Mesothelial cell of epicardium (in vitro differentiated cells): Measurements from ENCODE around the gene DERL3. TPM values are rescaled to one million over a fixed set of nuclear protein-coding genes. Genes with fewer than 3 reads are reported as not detected.

Source experiments
- DNase-seq, 2 experiments: peaks; one replicate each; pipeline ENCODE4 v3.0.0; 2021; ENCODE audit warnings: low spot score in 2 of 2; ENCODE audit not compliant: unreplicated experiment in 2 of 2
- H3K27ac Mint-ChIP-seq: 2 replicates; pipeline ENCODE4 v1.8.0; 2021; ENCODE audit warnings: mixed read lengths
- H3K27me3 Mint-ChIP-seq: 2 replicates; pipeline ENCODE4 v1.8.0; 2021; ENCODE audit warnings: low read depth, mixed read lengths
- H3K36me3 Mint-ChIP-seq: 2 replicates; pipeline ENCODE4 v1.8.0; 2021; ENCODE audit warnings: mixed read lengths
- H3K4me1 Mint-ChIP-seq: 2 replicates; pipeline ENCODE4 v1.8.0; 2021; ENCODE audit warnings: mixed read lengths
- H3K4me3 Mint-ChIP-seq: 2 replicates; pipeline ENCODE4 v1.8.0; 2021; ENCODE audit warnings: mild to moderate bottlenecking, moderate library complexity, mixed read lengths
- H3K9me3 Mint-ChIP-seq: 2 replicates; pipeline ENCODE4 v1.8.0; 2021; ENCODE audit warnings: mixed read lengths
- total RNA-seq: library from RNA; stranded (reverse); gene quantifications from 3 replicates; pipeline ENCODE4 v1.2.1, GENCODE V29; 2021
- TF ChIP-seq, protein P1 (sequence below): fragments of 200-600 bp; sonication (generic); IDR thresholded peaks from one replicate; pipeline ENCODE4 v1.5.0; 2021; ENCODE audit warnings: antibody characterized with exemption; ENCODE audit not compliant: unreplicated experiment

The DERL3 gene
- total RNA-seq, 1 donor from 2014 or later = 25.8 TPM

DNA sequence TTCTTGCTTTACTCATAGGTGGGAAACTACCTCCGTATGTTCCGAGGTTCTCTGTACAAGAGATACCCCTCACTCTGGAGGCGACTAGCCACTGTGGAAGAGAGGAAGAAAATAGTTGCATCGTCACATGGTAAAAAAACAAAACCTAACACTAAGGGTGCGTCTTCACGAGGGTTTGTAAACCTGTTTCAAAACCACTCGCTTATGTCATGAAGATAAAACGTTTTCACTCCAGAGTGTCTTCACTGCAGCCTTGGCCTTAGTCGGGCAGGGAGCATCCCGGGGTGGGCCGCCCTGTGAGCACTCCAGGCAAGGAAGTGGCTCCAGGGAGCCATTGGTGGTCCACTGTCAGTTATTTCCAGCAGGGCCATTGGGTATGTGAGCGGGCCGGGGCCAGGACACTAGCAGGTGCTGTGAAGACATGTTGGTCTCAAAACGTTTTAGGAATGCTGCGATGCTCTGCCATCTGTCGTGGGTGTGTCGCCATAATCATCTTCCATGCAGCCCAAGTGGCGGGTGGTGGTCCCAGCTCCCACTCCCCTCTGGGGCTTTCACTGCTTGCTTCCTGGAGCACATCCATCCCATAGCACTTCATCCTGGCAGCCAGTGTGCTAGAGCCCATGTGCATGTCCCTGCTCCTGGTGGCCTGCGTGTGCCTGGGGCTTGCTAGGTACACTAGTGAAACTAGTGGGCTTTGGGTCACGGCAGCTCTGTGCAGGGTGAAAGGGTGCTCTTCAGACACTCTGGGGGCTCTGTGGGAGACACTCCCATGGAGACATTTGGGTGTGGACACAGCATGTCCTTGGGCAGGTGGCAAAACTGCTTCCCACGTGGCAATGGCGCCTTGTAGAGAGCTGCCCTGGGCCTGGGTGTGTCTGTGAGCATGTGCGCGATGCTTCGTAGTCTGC is 46.8 kb downstream of the DERL3 start:
- Mint-ChIP-seq H3K4me1 (peaks cover 46% of the 10 kb centered on the region), H3K9me3 (no peaks in the 10 kb centered on the region), H3K27me3 (no peaks in the 10 kb centered on the region), H3K36me3 (peaks cover 21% of the 10 kb centered on the region), H3K4me3 (peak overlapping the region; percentile 6), H3K27ac (peak overlapping the region; percentile 87)
- no peak for DNase-seq
- TF ChIP-seq, protein P1, sequence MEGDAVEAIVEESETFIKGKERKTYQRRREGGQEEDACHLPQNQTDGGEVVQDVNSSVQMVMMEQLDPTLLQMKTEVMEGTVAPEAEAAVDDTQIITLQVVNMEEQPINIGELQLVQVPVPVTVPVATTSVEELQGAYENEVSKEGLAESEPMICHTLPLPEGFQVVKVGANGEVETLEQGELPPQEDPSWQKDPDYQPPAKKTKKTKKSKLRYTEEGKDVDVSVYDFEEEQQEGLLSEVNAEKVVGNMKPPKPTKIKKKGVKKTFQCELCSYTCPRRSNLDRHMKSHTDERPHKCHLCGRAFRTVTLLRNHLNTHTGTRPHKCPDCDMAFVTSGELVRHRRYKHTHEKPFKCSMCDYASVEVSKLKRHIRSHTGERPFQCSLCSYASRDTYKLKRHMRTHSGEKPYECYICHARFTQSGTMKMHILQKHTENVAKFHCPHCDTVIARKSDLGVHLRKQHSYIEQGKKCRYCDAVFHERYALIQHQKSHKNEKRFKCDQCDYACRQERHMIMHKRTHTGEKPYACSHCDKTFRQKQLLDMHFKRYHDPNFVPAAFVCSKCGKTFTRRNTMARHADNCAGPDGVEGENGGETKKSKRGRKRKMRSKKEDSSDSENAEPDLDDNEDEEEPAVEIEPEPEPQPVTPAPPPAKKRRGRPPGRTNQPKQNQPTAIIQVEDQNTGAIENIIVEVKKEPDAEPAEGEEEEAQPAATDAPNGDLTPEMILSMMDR = no peak

- TF ChIP-seq, protein P1 = no peak
- peak; percentile 53 to 68 for DNase-seq
- Mint-ChIP-seq H3K4me3 (peak overlapping the region; percentile 6), H3K27ac (peak overlapping the region; percentile 87), H3K9me3 (no peaks in the 10 kb centered on the region), H3K36me3 (peaks cover 14% of the 10 kb centered on the region), H3K4me1 (peaks cover 47% of the 10 kb centered on the region), H3K27me3 (no peaks in the 10 kb centered on the region)
These were observed 47.7 kb downstream of the DERL3 start for GRCh38 chr22:23790819-23791737.

- no peak for DNase-seq
- no peaks in the 10 kb centered on the region for H3K9me3 Mint-ChIP-seq
These were observed 49.2 kb downstream of the DERL3 start for GRCh38 chr22:23789638-23790037.

DNA sequence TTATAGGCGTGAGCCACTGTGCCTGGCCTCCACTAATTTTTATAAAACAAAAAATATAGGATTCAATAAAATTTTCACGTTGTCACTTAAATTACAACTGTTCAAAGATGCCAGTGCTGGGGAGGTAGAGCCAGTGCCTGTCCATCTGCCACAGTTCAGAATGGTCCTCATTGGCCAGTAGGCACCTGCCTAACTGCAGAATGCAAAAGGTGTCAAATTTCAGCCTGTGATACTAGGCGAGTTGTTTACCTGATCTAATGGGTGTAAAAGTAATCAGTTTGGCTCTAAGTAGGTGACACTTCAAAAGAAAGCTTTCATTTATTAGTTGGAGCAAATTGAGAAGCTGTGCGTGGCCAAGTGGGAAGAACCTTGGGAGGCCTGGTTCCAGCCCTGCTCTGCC is 49.7 kb downstream of the DERL3 start:
- TF ChIP-seq, protein P1 = no peak
- H3K27me3 Mint-ChIP-seq = no peaks in the 10 kb centered on the region
- H3K4me3 Mint-ChIP-seq = peak overlapping the region; percentile 80
- H3K36me3 Mint-ChIP-seq = peaks cover 8% of the 10 kb centered on the region
- peaks cover 48% of the 10 kb centered on the region for H3K4me1 Mint-ChIP-seq
- peak overlapping the region; percentile 85 for H3K27ac Mint-ChIP-seq
- H3K9me3 Mint-ChIP-seq = no peaks in the 10 kb centered on the region
- no peak for DNase-seq

More at GRCh38 chr22:23789638-23790037, 49.2 kb downstream of the DERL3 start:
- H3K4me1 Mint-ChIP-seq = peaks cover 48% of the 10 kb centered on the region
- TF ChIP-seq, protein P1 = no peak
- H3K27ac Mint-ChIP-seq = peak overlapping the region; percentile 85
- peak overlapping the region; percentile 33 for H3K4me3 Mint-ChIP-seq
- no peaks in the 10 kb centered on the region for H3K27me3 Mint-ChIP-seq
- peaks cover 8% of the 10 kb centered on the region for H3K36me3 Mint-ChIP-seq

- H3K9me3 Mint-ChIP-seq = no peaks in the 10 kb centered on the region
- H3K4me3 Mint-ChIP-seq = peak overlapping the region; percentile 80
- peaks cover 45% of the 10 kb centered on the region for H3K4me1 Mint-ChIP-seq
- TF ChIP-seq, protein P1 = no peak
- H3K27ac Mint-ChIP-seq = peak overlapping the region; percentile 90
- no peak for DNase-seq
- H3K36me3 Mint-ChIP-seq = peaks cover 2% of the 10 kb centered on the region
- no peaks in the 10 kb centered on the region for H3K27me3 Mint-ChIP-seq
These were observed 50.9 kb downstream of the DERL3 start for GRCh38 chr22:23787910-23788309.
